ENCODE data around the gene DOCK2. TPM values are rescaled to one million over a fixed set of nuclear protein-coding genes. Genes with fewer than 3 reads are reported as not detected.
"Not testable (repeated sequence)": the region's sequence is repeated elsewhere in the genome, so short reads cannot be mapped to it uniquely, and the experiment has no call there.

Gene DOCK2
- total RNA-seq, 4 donors from 2014 or later: 3.1 to 3.9 (median 3.3) TPM

DNA sequence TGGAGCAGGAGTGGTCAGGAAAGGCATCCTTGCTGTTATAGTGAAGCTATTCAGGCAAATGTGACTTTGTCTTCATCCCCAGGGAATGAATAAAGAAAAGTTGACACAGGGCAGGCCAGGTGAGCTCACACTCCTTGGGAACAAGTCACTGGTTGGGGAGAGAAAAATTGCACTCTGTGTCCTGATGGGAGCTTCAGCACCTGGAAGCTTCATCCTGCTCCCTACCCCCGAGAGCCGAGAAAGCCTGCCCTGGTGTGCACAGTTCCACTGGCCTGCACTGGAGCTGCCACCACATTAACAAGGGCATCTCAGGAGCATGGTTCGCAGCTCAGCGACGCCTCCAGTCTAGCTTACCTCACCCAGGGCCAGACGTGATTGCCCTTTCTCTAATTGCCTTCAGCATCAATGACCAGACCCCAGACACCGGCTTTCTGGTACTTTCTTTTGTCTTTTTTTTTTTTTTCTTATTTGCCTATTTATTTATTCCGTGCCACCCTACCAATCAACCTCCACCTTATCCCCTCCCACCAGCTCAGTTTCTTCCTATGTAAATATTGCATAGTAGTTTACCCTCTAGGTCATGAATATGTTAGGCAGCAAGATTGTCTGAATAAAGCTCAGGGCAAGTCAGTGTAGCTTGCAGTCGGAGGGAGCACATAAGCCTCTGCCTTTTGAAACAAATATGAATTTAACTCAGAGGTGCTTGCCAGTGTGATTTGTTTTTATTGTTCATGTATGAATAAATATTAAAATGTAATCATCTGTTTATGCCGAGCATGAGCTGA is 87.4 kb downstream of the DOCK2 start:
- intact Hi-C loops (cut with DNase I; ENCODE audit: low total_unique reads): no loop called here
- DNase-seq (ENCODE audit: low spot score in 2 of 2): no peak
- TF ChIP-seq POLR2A (IDR thresholded peaks at IDR 0.05) (no peak), CTCF (IDR thresholded peaks at IDR 0.05) (no peak)
- 84 to 89% methylated on average over 10 of the region's 10 CpGs for WGBS, 2 donors
- no peak overlapping the region for H3K4me3 ChIP-seq (ENCODE audit: low read depth, poor library complexity, severe bottlenecking)

DNA sequence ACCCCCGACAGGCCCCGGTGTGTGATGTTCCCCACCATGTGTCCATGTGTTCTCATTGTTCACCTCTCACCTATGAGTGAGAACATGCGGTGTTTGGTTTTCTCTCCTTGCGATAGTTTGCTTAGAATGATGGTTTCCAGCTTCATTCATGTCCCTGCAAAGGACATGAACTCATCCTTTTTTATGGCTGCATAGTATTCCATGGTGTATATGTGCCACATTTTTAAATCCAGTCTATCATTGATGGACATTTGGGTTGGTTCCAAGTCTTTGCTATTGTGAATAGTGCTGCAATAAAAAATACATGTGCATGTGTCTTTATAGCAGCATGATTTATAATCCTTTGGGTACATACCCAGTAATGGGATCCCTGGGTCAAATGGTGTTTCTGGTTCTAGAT is 88.6 kb downstream of the DOCK2 start:
- H3K4me3 ChIP-seq (ENCODE audit: low read depth, poor library complexity, severe bottlenecking); intact Hi-C loops (cut with DNase I; ENCODE audit: low total_unique reads); DNase-seq (ENCODE audit: low spot score in 2 of 2): not testable (repeated sequence)
- 95 to 97% methylated on average over 4 of the region's 4 CpGs for WGBS, 2 donors

DNA sequence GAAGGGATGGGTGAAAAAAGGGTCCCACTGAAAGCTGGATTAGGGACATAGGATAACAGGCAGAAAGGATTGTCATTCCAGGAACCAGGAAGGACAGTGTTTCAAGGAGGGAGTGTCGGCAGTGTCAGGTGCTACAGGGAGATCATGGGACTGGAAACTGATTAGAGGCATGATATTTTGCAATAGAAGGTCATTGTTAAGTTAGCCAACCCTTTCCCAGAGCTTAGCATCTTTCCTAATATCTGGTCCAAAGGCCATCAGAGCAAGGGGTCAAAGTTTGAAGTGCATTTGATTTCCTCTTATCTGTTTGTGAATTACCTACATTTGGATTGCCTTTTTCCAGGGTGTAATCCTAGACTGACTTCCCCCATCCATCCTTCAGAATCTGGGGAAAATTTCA is 91.3 kb downstream of the DOCK2 start:
- 74 to 76% methylated on average over 1 of the region's 1 CpG for WGBS, 2 donors
- DNase-seq (ENCODE audit: low spot score in 2 of 2): no peak
- no peak overlapping the region for H3K4me3 ChIP-seq (ENCODE audit: low read depth, poor library complexity, severe bottlenecking)
- intact Hi-C loops (cut with DNase I; ENCODE audit: low total_unique reads): no loop called here
- TF ChIP-seq POLR2A (IDR thresholded peaks at IDR 0.05) (no peak), CTCF (IDR thresholded peaks at IDR 0.05) (no peak)

- no peak for TF ChIP-seq POLR2A (IDR thresholded peaks at IDR 0.05)
- TF ChIP-seq CTCF (IDR thresholded peaks at IDR 0.05): no peak
- WGBS, 2 donors: 88 to 90% methylated on average over 6 of the region's 6 CpGs
- H3K4me3 ChIP-seq (ENCODE audit: low read depth, poor library complexity, severe bottlenecking): no peak overlapping the region
- no peak for DNase-seq (ENCODE audit: low spot score in 2 of 2)
- intact Hi-C loops (cut with DNase I; ENCODE audit: low total_unique reads): no loop called here
Observed at GRCh38 chr5:169731221-169731620, 94.1 kb downstream of the DOCK2 start.

- WGBS, 2 donors: 48 to 74% methylated on average over 1 of the region's 1 CpG
Observed at GRCh38 chr5:169732841-169733240, 95.8 kb downstream of the DOCK2 start.

DNA sequence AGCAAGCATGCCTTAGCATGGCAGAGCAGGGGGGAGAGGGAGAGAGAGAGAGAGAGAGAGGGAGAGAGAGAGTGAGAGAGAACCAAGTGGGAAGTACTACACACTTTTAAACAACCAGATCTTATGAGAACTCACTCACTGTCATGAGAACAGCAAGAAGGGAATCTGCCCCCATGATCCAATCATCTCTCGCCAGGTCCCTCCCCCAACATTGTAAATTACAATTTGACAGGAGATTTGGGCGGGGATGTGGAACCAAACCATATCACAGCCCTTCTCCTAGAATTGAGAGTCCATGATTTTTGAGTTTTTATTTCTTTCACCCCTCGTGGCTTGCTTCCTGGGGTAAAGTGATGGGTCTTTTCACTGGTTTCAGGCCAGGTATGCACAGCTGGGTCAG is 98.8 kb downstream of the DOCK2 start:
- TF ChIP-seq POLR2A (IDR thresholded peaks at IDR 0.05) (no peak), CTCF (IDR thresholded peaks at IDR 0.05) (no peak)
- no peak overlapping the region for H3K4me3 ChIP-seq (ENCODE audit: low read depth, poor library complexity, severe bottlenecking)
- DNase-seq (ENCODE audit: low spot score in 2 of 2): no peak
- WGBS, 2 donors: 84 to 87% methylated on average over 3 of the region's 3 CpGs
- intact Hi-C loops (cut with DNase I; ENCODE audit: low total_unique reads): no loop called here

More at GRCh38 chr5:169732841-169733240, 95.8 kb downstream of the DOCK2 start:
- H3K4me3 ChIP-seq (ENCODE audit: low read depth, poor library complexity, severe bottlenecking): no peak overlapping the region
- TF ChIP-seq POLR2A (IDR thresholded peaks at IDR 0.05): no peak
- TF ChIP-seq CTCF (IDR thresholded peaks at IDR 0.05): no peak
- intact Hi-C loops (cut with DNase I; ENCODE audit: low total_unique reads): no loop called here
- DNase-seq (ENCODE audit: low spot score in 2 of 2): no peak

Measured in lower leg skin (tissue), 4 donors.